ENCODE measurements around the gene PPP1R13L. TPM values are rescaled to one million over a fixed set of nuclear protein-coding genes. Genes with fewer than 3 reads are reported as not detected.
A peak's percentile ranks its signal among the peaks of the same experiment; 100 is the strongest.

The PPP1R13L gene
- total RNA-seq, 1 donor, result 6.9 TPM

DNA sequence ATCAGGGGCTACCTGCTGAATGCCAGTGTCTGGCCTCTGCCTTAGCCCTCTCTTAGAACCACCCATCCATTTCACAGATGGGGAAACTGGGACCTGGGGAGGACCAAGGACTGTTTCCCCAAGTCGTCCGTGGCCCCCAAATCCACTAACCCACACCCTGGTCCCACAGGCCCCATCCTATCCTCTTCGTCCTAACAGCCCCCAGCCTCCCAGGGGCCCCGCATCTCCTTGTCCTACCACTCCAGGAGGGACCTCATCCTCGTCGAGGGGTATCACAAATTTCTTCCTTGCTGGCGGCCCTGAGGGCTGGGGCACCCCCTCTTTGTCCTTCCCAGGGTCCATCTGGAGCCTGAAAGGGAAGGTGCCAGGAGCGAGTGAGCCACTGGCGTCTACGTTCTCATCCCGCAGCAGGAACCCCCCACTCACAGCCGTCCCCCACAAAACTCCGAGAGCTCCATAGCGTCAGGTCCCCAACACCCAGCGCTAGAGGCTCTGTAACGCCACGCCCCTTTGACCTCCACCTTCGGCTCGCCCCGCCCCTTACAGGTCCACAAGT, 18.2 kb upstream of the PPP1R13L start:
- peak; percentile 78 for DNase-seq (ENCODE audit: insufficient read length, low spot score, missing footprints)
- peaks cover 4% of the 10 kb centered on the region for H4K20me1 ChIP-seq (ENCODE audit: insufficient read depth, low read length)
- peak overlapping the region; percentile 70 for H2AFZ ChIP-seq (ENCODE audit: low read length)
- peaks cover 33% of the 10 kb centered on the region for H3K4me1 ChIP-seq (ENCODE audit: insufficient read depth, low read length)
- peak overlapping the region; percentile 98 for H3K27ac ChIP-seq (ENCODE audit: low read depth, low read length)
- no peaks in the 10 kb centered on the region for H3K9me3 ChIP-seq (ENCODE audit: low read depth, low read length)
- peak overlapping the region; percentile 92 for H3K4me3 ChIP-seq (ENCODE audit: insufficient read depth, low read length)
- no peaks in the 10 kb centered on the region for H3K27me3 ChIP-seq (ENCODE audit: insufficient read depth, low read length)
- TF ChIP-seq, protein P1, sequence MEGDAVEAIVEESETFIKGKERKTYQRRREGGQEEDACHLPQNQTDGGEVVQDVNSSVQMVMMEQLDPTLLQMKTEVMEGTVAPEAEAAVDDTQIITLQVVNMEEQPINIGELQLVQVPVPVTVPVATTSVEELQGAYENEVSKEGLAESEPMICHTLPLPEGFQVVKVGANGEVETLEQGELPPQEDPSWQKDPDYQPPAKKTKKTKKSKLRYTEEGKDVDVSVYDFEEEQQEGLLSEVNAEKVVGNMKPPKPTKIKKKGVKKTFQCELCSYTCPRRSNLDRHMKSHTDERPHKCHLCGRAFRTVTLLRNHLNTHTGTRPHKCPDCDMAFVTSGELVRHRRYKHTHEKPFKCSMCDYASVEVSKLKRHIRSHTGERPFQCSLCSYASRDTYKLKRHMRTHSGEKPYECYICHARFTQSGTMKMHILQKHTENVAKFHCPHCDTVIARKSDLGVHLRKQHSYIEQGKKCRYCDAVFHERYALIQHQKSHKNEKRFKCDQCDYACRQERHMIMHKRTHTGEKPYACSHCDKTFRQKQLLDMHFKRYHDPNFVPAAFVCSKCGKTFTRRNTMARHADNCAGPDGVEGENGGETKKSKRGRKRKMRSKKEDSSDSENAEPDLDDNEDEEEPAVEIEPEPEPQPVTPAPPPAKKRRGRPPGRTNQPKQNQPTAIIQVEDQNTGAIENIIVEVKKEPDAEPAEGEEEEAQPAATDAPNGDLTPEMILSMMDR (IDR thresholded peaks at IDR 0.05; ENCODE audit: extremely low read depth, low read depth, low read length), result no peak
- peaks cover 44% of the 10 kb centered on the region for H3K79me2 ChIP-seq (ENCODE audit: insufficient read depth, low read length)
- H3K4me2 ChIP-seq (ENCODE audit: insufficient read depth, low read length), result peak overlapping the region; percentile 84
- peaks cover 21% of the 10 kb centered on the region for H3K36me3 ChIP-seq (ENCODE audit: insufficient read depth, low read length)

DNA sequence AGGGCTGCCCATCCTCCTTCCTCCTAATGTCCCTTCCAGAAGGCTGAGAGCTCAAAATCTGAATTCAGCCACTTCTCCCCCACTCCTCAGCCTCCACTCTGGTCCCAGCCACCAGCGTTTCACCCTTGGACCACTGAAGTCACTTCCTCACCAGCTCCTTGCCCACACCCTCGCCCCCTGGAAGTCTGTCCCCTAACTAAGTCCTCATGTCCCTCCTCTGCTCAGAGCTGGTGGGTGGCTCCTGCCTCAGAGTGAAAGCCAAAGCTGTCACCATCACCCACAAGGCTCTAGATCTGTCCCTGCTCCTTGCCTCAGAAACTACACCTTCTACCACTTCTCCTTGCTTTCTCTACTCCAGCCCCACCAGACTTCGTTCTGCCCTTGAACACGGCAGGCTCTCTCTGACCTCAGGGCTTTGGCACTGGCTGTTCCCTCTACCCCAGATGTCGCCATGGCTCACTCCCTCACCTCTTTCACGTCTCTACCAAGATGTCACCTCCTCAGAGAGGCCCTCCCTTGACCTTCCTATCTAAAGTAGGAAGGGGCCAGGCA, 17.2 kb upstream of the PPP1R13L start:
- Histone ChIP-seq H3K27me3 (ENCODE audit: insufficient read depth, low read length) (no peaks in the 10 kb centered on the region), H3K79me2 (ENCODE audit: insufficient read depth, low read length) (peaks cover 49% of the 10 kb centered on the region), H3K36me3 (ENCODE audit: insufficient read depth, low read length) (peaks cover 26% of the 10 kb centered on the region), H3K4me1 (ENCODE audit: insufficient read depth, low read length) (peaks cover 33% of the 10 kb centered on the region), H4K20me1 (ENCODE audit: insufficient read depth, low read length) (peaks cover 4% of the 10 kb centered on the region), H3K9me3 (ENCODE audit: low read depth, low read length) (no peaks in the 10 kb centered on the region), H3K27ac (ENCODE audit: low read depth, low read length) (peak overlapping the region; percentile 54), H3K4me3 (ENCODE audit: insufficient read depth, low read length) (peak overlapping the region; percentile 45), H3K4me2 (ENCODE audit: insufficient read depth, low read length) (peak overlapping the region; percentile 84), H2AFZ (ENCODE audit: low read length) (no peak overlapping the region)
- DNase-seq (ENCODE audit: insufficient read length, low spot score, missing footprints), result peak; percentile 75
- TF ChIP-seq, protein P1 (IDR thresholded peaks at IDR 0.05; ENCODE audit: extremely low read depth, low read depth, low read length), result no peak

DNA sequence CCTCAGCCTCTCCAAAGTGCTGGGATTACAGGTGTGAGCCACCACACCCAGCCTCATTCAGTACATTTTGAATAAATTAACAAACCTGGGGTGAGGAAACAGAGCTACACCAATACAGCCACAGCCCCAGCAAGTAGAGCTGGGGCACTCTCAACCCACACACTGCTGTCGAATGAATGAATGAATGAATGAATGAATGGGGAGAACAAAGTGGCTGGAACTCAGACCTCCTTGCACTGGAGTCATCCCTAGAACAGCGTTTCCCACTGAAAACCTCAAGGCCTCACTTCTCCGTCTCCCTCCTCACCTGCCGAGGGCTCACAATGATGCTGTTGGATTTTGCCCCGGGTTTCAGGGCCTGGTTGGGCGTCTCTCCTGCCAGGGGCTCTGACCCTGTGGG, 16.0 kb upstream of the PPP1R13L start:
- peaks cover 49% of the 10 kb centered on the region for H3K79me2 ChIP-seq (ENCODE audit: insufficient read depth, low read length)
- no peaks in the 10 kb centered on the region for H3K27me3 ChIP-seq (ENCODE audit: insufficient read depth, low read length)
- peaks cover 32% of the 10 kb centered on the region for H3K36me3 ChIP-seq (ENCODE audit: insufficient read depth, low read length)

DNA sequence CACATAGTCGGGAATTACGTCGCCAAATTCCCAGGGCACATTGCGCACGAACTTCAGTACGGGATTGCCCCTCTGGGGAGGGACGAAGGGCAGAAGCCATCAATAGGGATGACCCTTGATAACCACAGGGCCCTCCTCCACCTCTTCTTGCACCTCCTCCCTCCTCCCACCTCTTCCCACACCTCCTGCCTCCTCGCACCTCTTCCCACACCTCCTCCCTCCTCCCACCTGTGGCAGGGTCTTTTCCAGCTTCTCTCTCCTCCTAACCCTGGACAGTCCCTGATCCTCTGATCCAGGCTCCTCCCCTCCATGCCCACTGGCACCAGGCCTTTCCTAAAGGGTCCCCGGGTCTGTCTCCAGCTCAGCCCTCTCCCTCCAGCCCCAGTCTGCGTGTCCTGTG, 15.5 kb upstream of the PPP1R13L start:
- Histone ChIP-seq H2AFZ (ENCODE audit: low read length) (no peak overlapping the region), H4K20me1 (ENCODE audit: insufficient read depth, low read length) (peaks cover 4% of the 10 kb centered on the region), H3K27me3 (ENCODE audit: insufficient read depth, low read length) (no peaks in the 10 kb centered on the region), H3K79me2 (ENCODE audit: insufficient read depth, low read length) (peaks cover 52% of the 10 kb centered on the region), H3K4me2 (ENCODE audit: insufficient read depth, low read length) (no peak overlapping the region), H3K4me1 (ENCODE audit: insufficient read depth, low read length) (peaks cover 28% of the 10 kb centered on the region), H3K36me3 (ENCODE audit: insufficient read depth, low read length) (peaks cover 36% of the 10 kb centered on the region), H3K4me3 (ENCODE audit: insufficient read depth, low read length) (no peak overlapping the region), H3K27ac (ENCODE audit: low read depth, low read length) (no peak overlapping the region), H3K9me3 (ENCODE audit: low read depth, low read length) (no peaks in the 10 kb centered on the region)
- TF ChIP-seq, protein P1 (IDR thresholded peaks at IDR 0.05; ENCODE audit: extremely low read depth, low read depth, low read length), result no peak
- no peak for DNase-seq (ENCODE audit: insufficient read length, low spot score, missing footprints)

More for the DNA sequence above, 16.0 kb upstream of the PPP1R13L start:
- H3K9me3 ChIP-seq (ENCODE audit: low read depth, low read length), result no peaks in the 10 kb centered on the region
- no peak overlapping the region for H3K4me2 ChIP-seq (ENCODE audit: insufficient read depth, low read length)
- no peak overlapping the region for H3K4me3 ChIP-seq (ENCODE audit: insufficient read depth, low read length)
- no peak overlapping the region for H2AFZ ChIP-seq (ENCODE audit: low read length)
- TF ChIP-seq, protein P1 (IDR thresholded peaks at IDR 0.05; ENCODE audit: extremely low read depth, low read depth, low read length), result no peak
- peaks cover 4% of the 10 kb centered on the region for H4K20me1 ChIP-seq (ENCODE audit: insufficient read depth, low read length)
- no peak for DNase-seq (ENCODE audit: insufficient read length, low spot score, missing footprints)
- peaks cover 33% of the 10 kb centered on the region for H3K4me1 ChIP-seq (ENCODE audit: insufficient read depth, low read length)
- no peak overlapping the region for H3K27ac ChIP-seq (ENCODE audit: low read depth, low read length)
